ENCODE data around the gene TNFAIP8L2. TPM values are rescaled to one million over a fixed set of nuclear protein-coding genes. Genes with fewer than 3 reads are reported as not detected.
A peak's percentile ranks its signal among the peaks of the same experiment; 100 is the strongest.

The TNFAIP8L2 gene
- total RNA-seq, 1 experiment from 2014 or later, result not detected

- TF ChIP-seq TCF7L2 (IDR thresholded peaks at IDR 0.05; ENCODE audit: borderline replicate concordance, extremely low read depth, insufficient read depth, insufficient read length), result peak; percentile 90
- no peak for TF ChIP-seq EZH2 (IDR thresholded peaks at IDR 0.05)
- TF ChIP-seq CBX3 (IDR thresholded peaks at IDR 0.05; ENCODE audit: low read depth), result peak; percentile 96
- TF ChIP-seq EGR1 (IDR thresholded peaks at IDR 0.05; ENCODE audit: low read depth), result peak; percentile 35; the same call in 1 of the 2 replicates
Measured at GRCh38 chr1:151165738-151166504, 9.5 kb downstream of the TNFAIP8L2 start, which contains the start of the genes LYSMD1 and SCNM1 (continued).

DNA sequence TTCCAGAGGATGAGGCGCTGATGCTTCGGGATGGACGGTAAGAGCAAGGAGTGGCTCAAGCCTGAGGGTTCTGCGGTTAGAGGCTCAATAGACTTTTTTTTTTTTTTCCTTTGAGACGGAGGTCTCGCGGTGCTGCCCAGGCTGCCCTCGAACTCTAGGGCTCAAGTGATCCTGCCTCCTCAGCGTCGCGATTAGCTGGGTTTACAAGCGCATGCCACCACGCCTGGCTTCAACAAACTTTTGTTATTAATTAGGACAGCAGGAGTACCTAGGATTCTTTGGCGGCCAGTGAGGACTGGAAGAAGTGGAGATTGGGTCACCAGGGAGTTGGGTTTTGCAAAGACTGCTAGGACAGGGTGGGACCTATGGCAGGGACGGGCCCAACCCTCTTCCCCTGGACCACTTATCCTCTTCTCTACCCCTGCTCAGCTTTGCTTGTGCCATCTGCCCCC lies 10.1 kb downstream of the TNFAIP8L2 start:
- Histone ChIP-seq H3K27ac (ENCODE audit: low read depth, low read length) (peak overlapping the region; percentile 57), H3K9me3 (ENCODE audit: control insufficient read depth in 1 of 2, insufficient read depth in 1 of 2, low read depth in 1 of 2, low read length in 2 of 2) (no peaks in the 10 kb centered on the region), H3K79me2 (ENCODE audit: insufficient read depth, low read length) (peaks cover 24% of the 10 kb centered on the region; the same call in 1 of the 2 replicates), H3K36me3 (ENCODE audit: control insufficient read depth in 1 of 2, insufficient read depth in 2 of 2, low read length in 2 of 2) (peaks cover 2 to 12% of the 10 kb centered on the region in 2 experiments; a peak in 3 of 4 replicates), H2AFZ (ENCODE audit: low read depth, low read length, poor library complexity, severe bottlenecking) (no peak overlapping the region), H4K20me1 (ENCODE audit: insufficient read depth) (no peaks in the 10 kb centered on the region), H3K4me1 (ENCODE audit: control insufficient read depth in 1 of 2, insufficient read depth in 2 of 2, low read length in 2 of 2) (peaks cover 11 to 19% of the 10 kb centered on the region in 2 experiments), H3K9me2 (ENCODE audit: insufficient read depth) (no peaks in the 10 kb centered on the region), H3K9ac (ENCODE audit: low read length) (peak overlapping the region; percentile 84), H3K4me2 (ENCODE audit: low read length) (peak overlapping the region; percentile 85), H3K4me3 (replicated peaks in 1 of 2; ENCODE audit: low read depth in 1 of 2, low read length in 2 of 2) (peak overlapping the region; percentile 83 to 88), H3K27me3 (ENCODE audit: insufficient read depth, low read length) (no peaks in the 10 kb centered on the region)
- POLR2A ChIA-PET, result interaction anchor here (0.7 to 1.0 kb wide), 2 partner anchors 18 to 23 kb away, joined by 3 read pairs; partner anchors contain the start of gene VPS72
- intact Hi-C loops (cut with micrococcal nuclease), result no loop called here
- RAD21 ChIA-PET (ENCODE audit: low non-redundant PET in 1 of 2, low total read pairs in 2 of 2, uncharacterized antibody in 2 of 2, unreplicated experiment in 2 of 2), result no interaction called here
- CTCF ChIA-PET, result interaction anchor here (1.4 kb wide), 1 partner anchor 67 kb away, joined by 5 read pairs; no protein-coding TSS in a partner anchor
- ATAC-seq (peak; percentile 28), DNase-seq (ENCODE audit: low read depth, low spot score) (no peak)
- no TSS peak for BruUV-seq (replicated peaks)
- TF ChIP-seq ZFX (IDR thresholded peaks at IDR 0.05) (no peak), SP1 (IDR thresholded peaks at IDR 0.05; ENCODE audit: low read depth) (no peak), CEBPB (IDR thresholded peaks at IDR 0.05; ENCODE audit: low read depth) (no peak), EZH2phosphoT487 (IDR thresholded peaks at IDR 0.05; ENCODE audit: borderline replicate concordance) (no peak), TCF7L2 (IDR thresholded peaks at IDR 0.05; ENCODE audit: borderline replicate concordance, extremely low read depth, insufficient read depth, insufficient read length) (no peak), POLR2AphosphoS5 (IDR thresholded peaks at IDR 0.05; ENCODE audit: low read depth, low read length) (no peak), CTCF (IDR thresholded peaks at IDR 0.05 in 2 of 3, conservative IDR thresholded peaks at IDR 0.05 in 1 of 3; ENCODE audit: borderline replicate concordance in 1 of 3, insufficient read depth in 1 of 3, low read depth in 2 of 3, low read length in 2 of 3) (no peak), RAD21 (IDR thresholded peaks at IDR 0.05; ENCODE audit: low read depth) (no peak), EGR1 (IDR thresholded peaks at IDR 0.05; ENCODE audit: low read depth) (no peak), ZNF274 (IDR thresholded peaks at IDR 0.05; ENCODE audit: low read depth, low read length) (no peak), ZBTB33 (IDR thresholded peaks at IDR 0.05; ENCODE audit: extremely low read depth, insufficient replicate concordance, low read length) (no peak)
- TF ChIP-seq, protein P1, sequence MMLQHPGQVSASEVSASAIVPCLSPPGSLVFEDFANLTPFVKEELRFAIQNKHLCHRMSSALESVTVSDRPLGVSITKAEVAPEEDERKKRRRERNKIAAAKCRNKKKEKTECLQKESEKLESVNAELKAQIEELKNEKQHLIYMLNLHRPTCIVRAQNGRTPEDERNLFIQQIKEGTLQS (IDR thresholded peaks at IDR 0.05), result no peak
- TF ChIP-seq, protein P2, sequence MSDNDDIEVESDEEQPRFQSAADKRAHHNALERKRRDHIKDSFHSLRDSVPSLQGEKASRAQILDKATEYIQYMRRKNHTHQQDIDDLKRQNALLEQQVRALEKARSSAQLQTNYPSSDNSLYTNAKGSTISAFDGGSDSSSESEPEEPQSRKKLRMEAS (IDR thresholded peaks at IDR 0.05), result no peak
